Right lobe of liver (tissue), 6 donors: ENCODE measurements around the gene TFF1. TPM values are rescaled to one million over a fixed set of nuclear protein-coding genes. Genes with fewer than 3 reads are reported as not detected.
A peak's percentile ranks its signal among the peaks of the same experiment; 100 is the strongest.

ENCODE experiments used
- ATAC-seq, 4 donors: fragments of 200-7000 bp; cut with Tn5 transposase; one replicate each; pipeline ENCODE4 v1.9.1; 2020; ENCODE audit warnings: mild to moderate bottlenecking in 4 of 4, moderate library complexity in 4 of 4
- DNase-seq, 3 donors: peaks; one replicate each; pipeline ENCODE4 v3.0.0-alpha.2; 2020
- H3K27ac ChIP-seq, 3 donors: fragments of 200-600 bp; one replicate each; pipeline ENCODE4 v1.8.0; 2022
- H3K27me3 ChIP-seq, 2 donors: fragments of 200-600 bp; one replicate each; pipeline ENCODE4 v1.8.0; 2022
- H3K36me3 ChIP-seq, 4 donors: fragments of 200-600 bp; sonication (generic) in 1 of 4; one replicate each; pipeline versions ENCODE4 v1.5.1 to v1.8.0; 2017 to 2022; ENCODE audit warnings: control low read depth in 1 of 4
- H3K4me1 ChIP-seq, 4 donors: fragments of 200-600 bp; sonication (generic) in 1 of 4; one replicate each; pipeline versions ENCODE4 v1.5.1 to v1.8.0; 2017 to 2022; ENCODE audit warnings: control low read depth in 1 of 4
- H3K4me3 ChIP-seq, 3 donors: fragments of 200-600 bp; one replicate each; pipeline ENCODE4 v1.8.0; 2022
- H3K9me3 ChIP-seq, 4 donors: fragments of 200-600 bp; sonication (generic) in 1 of 4; one replicate each; pipeline versions ENCODE4 v1.5.1 to v1.8.0; 2017 to 2022; ENCODE audit warnings: control low read depth in 1 of 4
- POLR2A ChIP-seq: fragments of 450-650 bp; IDR thresholded peaks from one replicate; pipeline ENCODE4 v1.6.1; 2017; ENCODE audit warnings: antibody characterized with exemption, mild to moderate bottlenecking
- whole genome bisulfite sequencing: methylation state at CpG from one replicate; pipeline ENCODE4 v1.1.6; 2018; ENCODE audit warnings: low coverage, low lambda C conversion rate; ENCODE audit not compliant: insufficient coverage; ENCODE audit errors: missing lambda C conversion rate; 5-methylcytosine and 5-hydroxymethylcytosine counted together
- intact Hi-C, 2 donors: fragments of 100-400 bp; cut with DNase I; formaldehyde crosslinking; loops; one replicate each; pipeline versions ENCODE4 v1.11.2 to v1.14.1; 2022
- total RNA-seq, 6 experiments: library from RNA; depleted of rRNA in 2 of 6; stranded (reverse); fragments of >200 nt in 2 of 6; fragmentation: NEBNext Ultra II Directional in 3 of 6; extraction: Animal tissue kit (Norgen Biotek cat#: 25700) in 3 of 6; gene quantifications; one replicate each; pipeline versions ENCODE4 v1.1.0 to v1.2.4, GENCODE V29; 2016 to 2023
- TF ChIP-seq, protein P1 (sequence below), 4 donors: fragments of 200-600 bp in 3 of 4; fragments of 450-650 bp in 1 of 4; IDR thresholded peaks; one replicate each; pipeline versions ENCODE4 v1.5.1 to v1.8.0; 2016 to 2022; ENCODE audit warnings: antibody characterized with exemption in 4 of 4, mild to moderate bottlenecking in 2 of 4
- donor health status: DM: no; HTN: yes; CAD: no.
- donor health status: DM: no; HTN: no; CAD: no.
- donor health status: DM: no; HTN: no; CAD: no.
- donor health status: DM: no; HTN: yes; CAD: no.
- donor health status: DM: no; HTN: yes; CAD: no.

Gene TFF1
- total RNA-seq, 6 experiments from 2014 or later = not detected

DNA sequence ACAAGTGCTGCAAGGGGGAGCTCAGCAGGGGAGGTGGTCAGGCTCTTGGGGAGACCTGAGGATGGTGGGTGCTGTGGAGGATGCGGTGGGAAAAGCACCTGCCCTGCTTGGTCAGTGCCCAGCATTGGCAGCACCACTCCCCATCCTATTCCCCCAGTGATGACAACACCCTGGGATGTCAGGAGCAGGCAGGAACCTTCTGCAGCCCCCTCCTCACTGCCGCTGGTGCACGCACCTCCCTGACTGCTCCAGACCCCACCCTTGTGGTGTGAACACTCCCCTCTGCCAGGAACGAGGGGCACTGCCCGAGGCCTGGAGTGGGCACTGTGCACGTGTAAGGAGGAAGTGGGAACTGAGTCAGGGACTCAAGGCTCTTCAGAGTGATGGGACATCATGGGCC is 17.0 kb upstream of the TFF1 start:
- Histone ChIP-seq H3K27ac (no peak overlapping the region), H3K4me3 (no peak overlapping the region), H3K9me3 (no peaks in the 10 kb centered on the region), H3K4me1 (peaks cover 0 to 14% (median 2%) of the 10 kb centered on the region in 4 donors), H3K36me3 (no peaks in the 10 kb centered on the region), H3K27me3 (no peaks in the 10 kb centered on the region)
- intact Hi-C loops = no loop called here
- ATAC-seq = no peak
- TF ChIP-seq POLR2A = no peak
- TF ChIP-seq, protein P1, sequence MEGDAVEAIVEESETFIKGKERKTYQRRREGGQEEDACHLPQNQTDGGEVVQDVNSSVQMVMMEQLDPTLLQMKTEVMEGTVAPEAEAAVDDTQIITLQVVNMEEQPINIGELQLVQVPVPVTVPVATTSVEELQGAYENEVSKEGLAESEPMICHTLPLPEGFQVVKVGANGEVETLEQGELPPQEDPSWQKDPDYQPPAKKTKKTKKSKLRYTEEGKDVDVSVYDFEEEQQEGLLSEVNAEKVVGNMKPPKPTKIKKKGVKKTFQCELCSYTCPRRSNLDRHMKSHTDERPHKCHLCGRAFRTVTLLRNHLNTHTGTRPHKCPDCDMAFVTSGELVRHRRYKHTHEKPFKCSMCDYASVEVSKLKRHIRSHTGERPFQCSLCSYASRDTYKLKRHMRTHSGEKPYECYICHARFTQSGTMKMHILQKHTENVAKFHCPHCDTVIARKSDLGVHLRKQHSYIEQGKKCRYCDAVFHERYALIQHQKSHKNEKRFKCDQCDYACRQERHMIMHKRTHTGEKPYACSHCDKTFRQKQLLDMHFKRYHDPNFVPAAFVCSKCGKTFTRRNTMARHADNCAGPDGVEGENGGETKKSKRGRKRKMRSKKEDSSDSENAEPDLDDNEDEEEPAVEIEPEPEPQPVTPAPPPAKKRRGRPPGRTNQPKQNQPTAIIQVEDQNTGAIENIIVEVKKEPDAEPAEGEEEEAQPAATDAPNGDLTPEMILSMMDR (IDR thresholded peaks at IDR 0.05) = no peak
- no CpG with 5 or more reads among the region's 6 CpGs for WGBS
- DNase-seq = no peak

DNA sequence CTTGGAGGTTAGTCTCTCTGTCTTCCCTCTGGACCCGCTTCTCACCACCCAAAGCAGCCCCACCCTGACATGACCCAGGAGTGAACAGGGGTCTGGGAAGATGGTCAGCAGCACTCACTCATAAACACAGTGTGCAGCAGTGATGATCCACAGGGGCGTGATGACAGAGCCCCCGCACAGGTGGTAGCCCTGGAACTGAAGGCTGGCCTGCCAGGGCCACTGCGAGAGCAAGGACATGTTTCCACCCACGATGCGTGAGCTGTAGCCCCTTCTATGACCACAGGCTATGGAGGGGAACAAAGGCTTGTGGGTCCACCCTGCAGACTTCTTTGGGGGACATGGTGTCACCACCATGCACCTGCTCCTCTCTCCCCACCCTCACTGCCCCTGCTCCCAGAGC is 16.6 kb upstream of the TFF1 start:
- Histone ChIP-seq H3K27ac (no peak overlapping the region), H3K36me3 (no peaks in the 10 kb centered on the region), H3K4me3 (no peak overlapping the region), H3K4me1 (peaks cover 0 to 14% (median 2%) of the 10 kb centered on the region in 4 donors), H3K27me3 (no peaks in the 10 kb centered on the region), H3K9me3 (no peaks in the 10 kb centered on the region)
- intact Hi-C loops = no loop called here
- no peak for TF ChIP-seq POLR2A
- TF ChIP-seq, protein P1 (IDR thresholded peaks at IDR 0.05) = no peak
- no peak for ATAC-seq
- 88% methylated on average over 1 of the region's 6 CpGs for WGBS
- peak in 1 of 3 donors; percentile 18 for DNase-seq

DNA sequence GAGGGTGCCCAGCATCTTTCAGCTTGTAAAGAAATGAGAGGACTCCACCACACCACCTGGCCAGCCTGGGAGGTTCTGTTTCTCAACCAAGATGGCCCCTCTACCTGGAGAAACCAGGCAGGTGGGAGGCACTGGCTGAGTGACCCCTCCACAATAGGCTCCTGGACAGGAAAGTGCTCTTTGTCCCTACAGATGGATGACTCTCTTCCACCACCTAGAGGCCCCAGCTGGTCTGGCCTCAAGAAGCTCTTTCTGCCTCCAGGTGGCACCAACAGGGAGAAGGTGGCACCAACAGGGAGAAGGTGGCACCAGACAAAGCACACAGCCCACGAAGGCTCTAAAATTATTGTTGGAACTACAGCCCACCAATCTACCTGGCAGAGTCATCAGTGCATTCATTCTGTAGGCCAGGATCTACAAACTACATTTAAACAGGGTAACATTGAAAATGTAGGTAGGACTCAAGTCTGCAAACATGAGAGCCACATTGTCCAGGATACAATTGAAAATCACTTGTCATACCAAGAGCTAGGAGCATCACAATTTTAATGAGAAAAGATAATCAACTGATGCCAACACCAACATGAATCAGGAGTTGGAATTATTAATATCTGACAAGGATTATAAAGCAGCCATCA is 15.1 kb upstream of the TFF1 start:
- Histone ChIP-seq H3K27ac (no peak overlapping the region), H3K36me3 (no peaks in the 10 kb centered on the region), H3K27me3 (no peaks in the 10 kb centered on the region), H3K4me3 (no peak overlapping the region), H3K9me3 (no peaks in the 10 kb centered on the region), H3K4me1 (peaks cover 0 to 14% (median 2%) of the 10 kb centered on the region in 4 donors)
- DNase-seq (peak; percentile 54 to 71 (median 68)), ATAC-seq (peak; percentile 76 to 81 (median 79))
- 33% methylated on average over 1 of the region's 1 CpG for WGBS
- intact Hi-C loops = no loop called here
- TF ChIP-seq, protein P1 (IDR thresholded peaks at IDR 0.05) = peak; percentile 40 to 89 (median 76)
- no peak for TF ChIP-seq POLR2A

DNA sequence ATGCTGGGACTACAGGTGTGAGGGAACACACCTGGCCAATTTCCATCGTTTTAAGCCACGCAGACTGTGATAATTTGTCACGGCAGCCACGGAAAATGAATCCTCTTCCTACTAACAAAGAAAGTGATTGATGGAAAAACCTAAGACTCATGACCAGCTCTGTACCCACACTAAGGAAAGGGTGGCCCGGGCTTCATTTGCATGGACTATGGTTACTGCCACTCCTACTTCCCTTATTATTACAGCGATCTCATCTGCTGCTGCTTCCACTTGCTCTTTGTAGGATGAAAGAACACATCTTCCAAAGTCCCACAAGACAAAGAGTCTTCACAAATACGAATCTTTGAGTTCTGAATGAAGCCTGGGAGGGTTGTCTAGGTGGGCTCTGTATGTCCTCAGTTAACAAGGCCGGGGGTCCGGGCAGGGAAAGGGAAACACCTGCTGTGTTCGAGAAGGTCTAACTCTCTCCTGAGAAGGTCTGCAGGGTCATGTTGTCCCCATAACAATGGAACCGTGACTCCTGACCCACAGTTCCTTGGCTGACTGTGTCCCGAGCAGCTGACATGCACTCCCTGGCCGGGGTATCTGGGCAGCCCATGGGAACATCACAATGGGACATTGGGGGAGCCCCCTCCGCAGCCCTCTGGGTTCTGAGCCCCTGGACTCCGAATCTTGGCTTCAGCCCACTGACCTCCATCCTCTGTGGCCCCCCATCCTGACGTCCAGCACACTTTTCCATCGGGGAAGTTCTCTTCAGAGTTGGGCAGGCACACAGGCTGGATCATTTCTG is 13.3 kb upstream of the TFF1 start:
- H3K4me3 ChIP-seq = no peak overlapping the region
- no peaks in the 10 kb centered on the region for H3K27me3 ChIP-seq
- DNase-seq (peak in 1 of 3 donors; percentile 21), ATAC-seq (no peak)
- TF ChIP-seq, protein P1 (IDR thresholded peaks at IDR 0.05) = no peak
- no peak for TF ChIP-seq POLR2A
- no peaks in the 10 kb centered on the region for H3K4me1 ChIP-seq
- H3K36me3 ChIP-seq = no peaks in the 10 kb centered on the region
- H3K27ac ChIP-seq = no peak overlapping the region
- intact Hi-C loops = no loop called here
- no peaks in the 10 kb centered on the region for H3K9me3 ChIP-seq
- 65% methylated on average over 10 of the region's 17 CpGs for WGBS
